OCI-LY3 (cell line): ENCODE results near the gene CNIH3.
A peak's percentile ranks its signal among the peaks of the same experiment; 100 is the strongest.

ENCODE experiments used
- H2AFZ ChIP-seq: fragments of 200-600, 300-600 bp; shearing (Covaris generic); 2 replicates; pipeline ENCODE4 v1.6.0; 2014; ENCODE audit warnings: antibody characterized with exemption, low read depth, low read length
- H3K27ac ChIP-seq: fragments of 200-600, 300-600 bp; sonication (generic); 2 replicates; pipeline ENCODE4 v1.5.1; 2014; ENCODE audit warnings: mild to moderate bottlenecking, low read length, moderate library complexity, mixed read lengths
- H3K27me3 ChIP-seq: fragments of 200-600, 300-600 bp; sonication (generic); 2 replicates; pipeline ENCODE4 v1.6.1; 2014; ENCODE audit warnings: low read depth, low read length, mixed read lengths
- H3K36me3 ChIP-seq: fragments of 200-600, 300-600 bp; sonication (generic); replicated peaks from 2 replicates; pipeline ENCODE3; 2014; ENCODE audit warnings: low read depth, low read length, mixed read lengths
- H3K4me1 ChIP-seq: fragments of 300-600, 200-600 bp; sonication (generic); 2 replicates; pipeline ENCODE4 v1.6.1; 2014; ENCODE audit warnings: low read length, mixed read lengths
- H3K4me2 ChIP-seq: fragments of 200-600, 300-600 bp; sonication (generic); 2 replicates; pipeline ENCODE4 v1.6.1; 2014; ENCODE audit warnings: low read length, mixed read lengths
- H3K4me3 ChIP-seq: fragments of 300-600, 200-600 bp; sonication (generic); 2 replicates; pipeline ENCODE4 v1.5.1; 2014; ENCODE audit warnings: antibody characterized with exemption, mild to moderate bottlenecking, low read length, moderate library complexity
- H3K79me2 ChIP-seq: fragments of 300-600, 200-600 bp; shearing (Covaris generic); 2 replicates; pipeline ENCODE4 v1.6.1; 2014; ENCODE audit warnings: mild to moderate bottlenecking, low read length, mixed read lengths
- H3K9ac ChIP-seq: fragments of 300-600, 200-600 bp; shearing (Covaris generic); 2 replicates; pipeline ENCODE4 v1.6.0; 2014; ENCODE audit warnings: mild to moderate bottlenecking, low read length, moderate library complexity
- H3K9me3 ChIP-seq: fragments of 200-600, 300-600 bp; shearing (Covaris generic); 2 replicates; pipeline ENCODE4 v1.6.1; 2014; ENCODE audit warnings: low read length, mixed read lengths; ENCODE audit not compliant: insufficient read depth
- H4K20me1 ChIP-seq: fragments of 200-600, 300-600 bp; sonication (generic); 2 replicates; pipeline ENCODE4 v1.6.1; 2016; ENCODE audit warnings: low read length, mixed read lengths; ENCODE audit not compliant: insufficient read depth
- CTCF ChIP-seq: fragments of 200-600, 300-600 bp; sonication (generic); IDR thresholded peaks from 2 replicates; pipeline ENCODE4 v1.5.1; 2014; ENCODE audit warnings: antibody characterized with exemption, low read length, low read depth
- EZH2phosphoT487 ChIP-seq: fragments of 200-600 bp; shearing (Covaris generic); IDR thresholded peaks from 2 replicates; pipeline ENCODE4 v1.6.1; 2018; ENCODE audit warnings: antibody characterized with exemption, mixed run types, low read depth

CNIH3 gene

GRCh38 chr1:224781800-224782199, 165.7 kb downstream of the CNIH3 start:
- TF ChIP-seq EZH2phosphoT487 (no peak), CTCF (no peak)
- no peaks in the 10 kb centered on the region for H4K20me1 ChIP-seq
- H3K9ac ChIP-seq, result no peak overlapping the region
- H3K36me3 ChIP-seq, result no peaks in the 10 kb centered on the region
- H3K9me3 ChIP-seq, result no peaks in the 10 kb centered on the region
- no peak overlapping the region for H3K4me3 ChIP-seq
- H2AFZ ChIP-seq, result no peak overlapping the region; the same call in 1 of the 2 replicates
- H3K27me3 ChIP-seq, result no peaks in the 10 kb centered on the region
- no peak overlapping the region for H3K4me2 ChIP-seq
- peaks cover 36% of the 10 kb centered on the region for H3K4me1 ChIP-seq
- H3K79me2 ChIP-seq, result no peaks in the 10 kb centered on the region
- H3K27ac ChIP-seq, result no peak overlapping the region

GRCh38 chr1:224782281-224783000, 166.3 kb downstream of the CNIH3 start:
- peaks cover 37% of the 10 kb centered on the region for H3K4me1 ChIP-seq
- no peak overlapping the region for H3K27ac ChIP-seq
- H3K4me2 ChIP-seq, result no peak overlapping the region; the same call in 1 of the 2 replicates
- H3K27me3 ChIP-seq, result no peaks in the 10 kb centered on the region
- H3K36me3 ChIP-seq, result no peaks in the 10 kb centered on the region
- no peak overlapping the region for H3K9ac ChIP-seq
- TF ChIP-seq CTCF (no peak), EZH2phosphoT487 (no peak)
- no peak overlapping the region for H2AFZ ChIP-seq
- H3K9me3 ChIP-seq, result no peaks in the 10 kb centered on the region
- no peak overlapping the region for H3K4me3 ChIP-seq
- H3K79me2 ChIP-seq, result no peaks in the 10 kb centered on the region
- H4K20me1 ChIP-seq, result no peaks in the 10 kb centered on the region

- Histone ChIP-seq H3K36me3 (no peaks in the 10 kb centered on the region), H3K27ac (peak overlapping the region; percentile 21; the same call in 1 of the 2 replicates), H3K9me3 (no peaks in the 10 kb centered on the region), H4K20me1 (no peaks in the 10 kb centered on the region), H3K4me1 (peaks cover 37% of the 10 kb centered on the region), H3K4me2 (peak overlapping the region; percentile 54), H3K4me3 (peak overlapping the region; percentile 9; the same call in 1 of the 2 replicates), H2AFZ (no peak overlapping the region), H3K27me3 (no peaks in the 10 kb centered on the region), H3K79me2 (no peaks in the 10 kb centered on the region), H3K9ac (no peak overlapping the region)
- TF ChIP-seq CTCF (no peak), EZH2phosphoT487 (no peak)
These were observed 167.0 kb downstream of the CNIH3 start for GRCh38 chr1:224783006-224783651.

- TF ChIP-seq CTCF (no peak), EZH2phosphoT487 (no peak)
- H3K9ac ChIP-seq, result no peak overlapping the region
- H3K36me3 ChIP-seq, result no peaks in the 10 kb centered on the region
- peaks cover 37% of the 10 kb centered on the region for H3K4me1 ChIP-seq
- no peaks in the 10 kb centered on the region for H4K20me1 ChIP-seq
- H3K9me3 ChIP-seq, result no peaks in the 10 kb centered on the region
- no peaks in the 10 kb centered on the region for H3K27me3 ChIP-seq
- H2AFZ ChIP-seq, result no peak overlapping the region
- H3K4me2 ChIP-seq, result no peak overlapping the region
- no peaks in the 10 kb centered on the region for H3K79me2 ChIP-seq
- H3K4me3 ChIP-seq, result no peak overlapping the region
- H3K27ac ChIP-seq, result no peak overlapping the region
These were observed 168.3 kb downstream of the CNIH3 start for GRCh38 chr1:224784265-224785039.
